Loucy (cell line): ENCODE data around the gene KCNN3.

ENCODE experiments used
- H2AFZ ChIP-seq: fragments of 200-600 bp; sonication (generic); 2 replicates; pipeline ENCODE4 v1.6.0; 2016; ENCODE audit warnings: antibody characterized with exemption, mild to moderate bottlenecking, low read length, moderate library complexity
- H3F3A ChIP-seq: fragments of 200-600 bp; 2 replicates; pipeline ENCODE4 v1.6.0; 2016; ENCODE audit warnings: antibody characterized with exemption, low read depth, mild to moderate bottlenecking
- H3K27me3 ChIP-seq: fragments of 200-600 bp; sonication (generic); 2 replicates; pipeline ENCODE4 v1.6.1; 2014; ENCODE audit warnings: low read length, mild to moderate bottlenecking; ENCODE audit not compliant: insufficient read depth, poor library complexity, severe bottlenecking
- H3K36me3 ChIP-seq: fragments of 200-600 bp; sonication (generic); 2 replicates; pipeline ENCODE4 v1.6.1; 2016; ENCODE audit warnings: low read length; ENCODE audit not compliant: insufficient read depth
- H3K4me1 ChIP-seq: fragments of 200-600 bp; sonication (generic); 2 replicates; pipeline ENCODE4 v1.5.1; 2014; ENCODE audit warnings: low read length, mild to moderate bottlenecking; ENCODE audit not compliant: insufficient read depth, poor library complexity, severe bottlenecking
- H3K4me2 ChIP-seq: fragments of 200-600 bp; sonication (generic); 2 replicates; pipeline ENCODE4 v1.6.0; 2014; ENCODE audit warnings: antibody characterized with exemption, low read length, low read depth, mild to moderate bottlenecking; ENCODE audit not compliant: poor library complexity, severe bottlenecking
- H3K4me3 ChIP-seq: fragments of 200-600 bp; sonication (generic); 2 replicates; pipeline ENCODE4 v1.5.1; 2014; ENCODE audit warnings: low read length, mild to moderate bottlenecking, mixed read lengths; ENCODE audit not compliant: poor library complexity, severe bottlenecking
- H3K79me2 ChIP-seq: fragments of 200-600 bp; sonication (generic); 2 replicates; pipeline ENCODE4 v1.6.1; 2014; ENCODE audit warnings: low read length; ENCODE audit not compliant: insufficient read depth
- H3K9ac ChIP-seq: fragments of 200-600 bp; sonication (generic); 2 replicates; pipeline ENCODE4 v1.6.0; 2014; ENCODE audit warnings: mild to moderate bottlenecking, low read depth, low read length, moderate library complexity; ENCODE audit not compliant: poor library complexity, severe bottlenecking
- H3K9me2 ChIP-seq: fragments of 200-600 bp; sonication (generic); replicated peaks from 2 replicates; pipeline ENCODE4 v1.6.1; 2016; ENCODE audit warnings: low read depth, low read length, mixed read lengths
- H3K9me3 ChIP-seq: fragments of 200-600 bp; sonication (generic); 2 replicates; pipeline ENCODE4 v1.6.1; 2014; ENCODE audit warnings: mild to moderate bottlenecking, antibody characterized with exemption, low read length, low read depth; ENCODE audit not compliant: insufficient read depth
- H4K20me1 ChIP-seq: fragments of 200-600 bp; sonication (generic); 2 replicates; pipeline ENCODE4 v1.6.0; 2014; ENCODE audit warnings: antibody characterized with exemption, low read length, mild to moderate bottlenecking; ENCODE audit not compliant: insufficient read depth, poor library complexity, severe bottlenecking
- EZH2phosphoT487 ChIP-seq: fragments of 200-600 bp; IDR thresholded peaks from 2 replicates; pipeline ENCODE4 v1.6.1; 2018; ENCODE audit warnings: antibody characterized with exemption, mild to moderate bottlenecking, moderate library complexity, borderline replicate concordance
- TF ChIP-seq, protein P1 (sequence below): fragments of 200-600 bp; sonication (generic); conservative IDR thresholded peaks from 2 replicates; pipeline ENCODE4 v1.5.1; 2014; ENCODE audit warnings: mild to moderate bottlenecking, antibody characterized with exemption, low read length

KCNN3 gene

DNA sequence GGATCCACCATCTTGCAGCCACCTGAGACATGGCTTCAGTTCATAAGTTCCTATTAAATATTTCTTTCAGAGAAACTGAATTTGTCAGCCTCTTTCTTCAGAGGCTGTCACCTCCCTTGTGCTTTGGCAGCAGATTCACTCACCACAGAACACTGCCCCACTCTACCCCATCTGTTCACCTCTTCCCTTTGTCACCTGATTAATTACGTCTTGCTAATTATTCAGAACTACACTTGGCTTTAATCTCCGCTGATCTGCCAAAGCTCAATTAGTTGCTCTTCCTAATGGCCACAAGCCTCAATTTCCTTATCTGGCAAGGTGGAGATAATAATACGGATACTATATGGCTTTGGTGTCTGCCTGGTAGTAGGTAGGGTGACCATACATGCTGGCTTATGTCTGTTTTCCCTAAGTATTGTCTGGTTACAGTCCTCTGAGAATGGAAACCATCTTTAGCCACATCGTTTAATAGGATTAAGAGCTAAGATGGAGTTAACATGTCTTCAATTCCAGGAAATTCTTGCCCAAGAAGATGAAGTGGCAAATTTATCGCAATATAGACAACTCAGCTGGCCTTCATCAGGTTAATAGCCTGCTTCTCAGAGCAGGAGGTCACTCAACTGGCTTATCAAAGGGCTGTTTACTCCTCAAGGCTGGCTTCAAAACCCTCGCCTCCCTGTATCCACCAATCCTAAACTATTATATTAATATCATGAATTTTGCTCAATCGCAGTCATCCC is 203.9 kb downstream of the KCNN3 start:
- H4K20me1 ChIP-seq = no peaks in the 10 kb centered on the region
- no peak overlapping the region for H3K4me2 ChIP-seq
- no peaks in the 10 kb centered on the region for H3K79me2 ChIP-seq
- no peak overlapping the region for H2AFZ ChIP-seq
- no peak for TF ChIP-seq EZH2phosphoT487
- TF ChIP-seq, protein P1, sequence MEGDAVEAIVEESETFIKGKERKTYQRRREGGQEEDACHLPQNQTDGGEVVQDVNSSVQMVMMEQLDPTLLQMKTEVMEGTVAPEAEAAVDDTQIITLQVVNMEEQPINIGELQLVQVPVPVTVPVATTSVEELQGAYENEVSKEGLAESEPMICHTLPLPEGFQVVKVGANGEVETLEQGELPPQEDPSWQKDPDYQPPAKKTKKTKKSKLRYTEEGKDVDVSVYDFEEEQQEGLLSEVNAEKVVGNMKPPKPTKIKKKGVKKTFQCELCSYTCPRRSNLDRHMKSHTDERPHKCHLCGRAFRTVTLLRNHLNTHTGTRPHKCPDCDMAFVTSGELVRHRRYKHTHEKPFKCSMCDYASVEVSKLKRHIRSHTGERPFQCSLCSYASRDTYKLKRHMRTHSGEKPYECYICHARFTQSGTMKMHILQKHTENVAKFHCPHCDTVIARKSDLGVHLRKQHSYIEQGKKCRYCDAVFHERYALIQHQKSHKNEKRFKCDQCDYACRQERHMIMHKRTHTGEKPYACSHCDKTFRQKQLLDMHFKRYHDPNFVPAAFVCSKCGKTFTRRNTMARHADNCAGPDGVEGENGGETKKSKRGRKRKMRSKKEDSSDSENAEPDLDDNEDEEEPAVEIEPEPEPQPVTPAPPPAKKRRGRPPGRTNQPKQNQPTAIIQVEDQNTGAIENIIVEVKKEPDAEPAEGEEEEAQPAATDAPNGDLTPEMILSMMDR = no peak
- H3K4me3 ChIP-seq = no peak overlapping the region
- peaks cover 8% of the 10 kb centered on the region for H3K4me1 ChIP-seq
- H3F3A ChIP-seq = no peaks in the 10 kb centered on the region
- H3K9me2 ChIP-seq = no peaks in the 10 kb centered on the region
- H3K27me3 ChIP-seq = no peaks in the 10 kb centered on the region
- H3K9me3 ChIP-seq = no peaks in the 10 kb centered on the region
- H3K36me3 ChIP-seq = no peaks in the 10 kb centered on the region
- no peak overlapping the region for H3K9ac ChIP-seq

DNA sequence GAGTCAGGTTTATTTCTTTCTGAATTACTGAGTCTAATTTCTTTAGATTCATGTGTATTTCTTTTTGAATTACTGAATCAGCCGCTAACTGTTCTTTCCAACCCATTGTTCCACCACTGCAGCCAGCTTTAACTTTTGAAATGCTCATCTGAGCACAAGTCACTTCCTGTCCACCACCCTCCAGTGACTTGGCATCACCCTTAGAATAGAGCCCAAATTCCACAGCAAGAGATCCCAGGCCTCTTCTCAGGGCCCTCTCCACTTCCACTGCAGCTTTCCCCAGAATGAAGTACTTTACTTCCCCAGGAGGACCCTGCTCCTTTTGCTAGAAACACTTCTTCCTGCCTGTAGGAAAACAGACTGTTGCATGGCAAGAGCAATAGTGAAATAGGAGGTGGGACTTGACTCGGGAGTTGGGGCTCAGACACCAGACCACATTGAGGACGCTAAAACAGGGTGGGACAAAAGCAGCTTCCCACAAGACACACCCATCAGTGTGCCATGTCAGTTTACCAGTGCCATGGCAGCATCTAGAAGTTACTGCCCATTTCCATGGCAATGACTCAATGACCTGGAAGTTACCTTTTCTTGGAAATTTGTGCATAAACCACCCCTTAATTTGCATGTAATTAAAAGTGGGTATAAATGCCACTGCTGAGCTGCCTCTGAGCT is 205.6 kb downstream of the KCNN3 start:
- peaks cover 8% of the 10 kb centered on the region for H3K4me1 ChIP-seq
- H3K9me3 ChIP-seq = no peaks in the 10 kb centered on the region
- H3F3A ChIP-seq = no peaks in the 10 kb centered on the region
- no peaks in the 10 kb centered on the region for H4K20me1 ChIP-seq
- H3K9ac ChIP-seq = no peak overlapping the region
- H3K36me3 ChIP-seq = no peaks in the 10 kb centered on the region
- no peaks in the 10 kb centered on the region for H3K79me2 ChIP-seq
- no peak for TF ChIP-seq EZH2phosphoT487
- TF ChIP-seq, protein P1 = no peak
- H3K9me2 ChIP-seq = no peaks in the 10 kb centered on the region
- H3K4me3 ChIP-seq = no peak overlapping the region
- H3K4me2 ChIP-seq = no peak overlapping the region
- no peak overlapping the region for H2AFZ ChIP-seq
- no peaks in the 10 kb centered on the region for H3K27me3 ChIP-seq

DNA sequence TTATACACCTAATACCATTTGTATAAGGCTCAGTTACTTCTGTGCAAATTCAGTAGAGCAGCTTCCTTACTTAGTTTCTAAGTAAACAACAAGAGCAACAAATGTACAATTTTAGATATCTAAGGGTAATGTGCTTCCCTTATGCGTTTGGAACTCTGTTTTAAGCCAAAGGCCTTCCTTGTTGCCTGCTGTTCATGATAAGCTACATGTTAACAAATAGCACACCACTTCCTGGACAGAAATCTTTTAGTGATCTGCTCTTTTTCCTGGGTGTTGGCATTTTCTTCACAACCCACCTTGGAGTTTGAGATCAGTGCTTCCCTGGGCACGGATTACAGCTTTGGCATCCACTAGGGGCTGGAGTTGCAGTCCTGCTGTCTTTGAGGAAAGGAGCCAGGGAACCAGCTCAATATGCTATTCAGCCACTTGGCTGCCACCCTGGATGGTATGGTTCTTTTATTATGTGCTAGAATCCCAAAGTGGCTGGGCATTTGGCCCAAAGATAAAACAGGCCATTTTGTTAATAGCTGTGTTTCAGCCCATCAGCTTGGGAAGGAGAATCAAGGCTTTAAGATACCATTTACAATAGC is 206.5 kb downstream of the KCNN3 start:
- Histone ChIP-seq H3K27me3 (no peaks in the 10 kb centered on the region), H3K9ac (no peak overlapping the region), H2AFZ (peak overlapping the region; percentile 64), H3K4me3 (no peak overlapping the region), H3K36me3 (no peaks in the 10 kb centered on the region), H3K9me2 (no peaks in the 10 kb centered on the region), H3K79me2 (no peaks in the 10 kb centered on the region), H3K9me3 (no peaks in the 10 kb centered on the region), H3K4me1 (peaks cover 8% of the 10 kb centered on the region), H3F3A (no peaks in the 10 kb centered on the region), H3K4me2 (no peak overlapping the region), H4K20me1 (no peaks in the 10 kb centered on the region)
- TF ChIP-seq EZH2phosphoT487 = no peak
- TF ChIP-seq, protein P1 = no peak
